Measurements from ENCODE around the gene SPIRE1.

SPIRE1 gene

GRCh38 chr18:12445554-12445953 lies 212.4 kb downstream of the SPIRE1 start:
- DNase-seq (ENCODE audit: low spot score) = no peak

GRCh38 chr18:12443551-12443950 lies 214.4 kb downstream of the SPIRE1 start:
- no peak for DNase-seq (ENCODE audit: low spot score)

DNA sequence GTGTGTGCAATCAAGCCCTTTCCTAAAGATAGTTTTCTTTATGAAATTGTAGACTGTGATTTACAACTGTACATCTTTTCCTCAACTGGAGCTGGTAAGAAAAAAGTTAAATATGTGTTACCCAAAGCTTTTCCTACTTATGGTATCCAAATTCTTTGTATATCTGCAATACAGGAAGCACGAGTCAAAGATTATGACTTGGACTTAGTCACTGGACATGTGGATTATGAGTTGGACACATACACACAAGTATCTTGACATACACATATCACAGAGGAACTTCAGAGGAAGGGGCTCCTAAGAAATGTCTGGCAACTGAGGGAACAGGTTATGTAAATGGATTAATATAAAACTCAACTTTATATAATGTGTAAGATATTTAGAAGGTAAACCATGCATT lies 215.0 kb downstream of the SPIRE1 start:
- DNase-seq (ENCODE audit: low spot score) = no peak

DNA sequence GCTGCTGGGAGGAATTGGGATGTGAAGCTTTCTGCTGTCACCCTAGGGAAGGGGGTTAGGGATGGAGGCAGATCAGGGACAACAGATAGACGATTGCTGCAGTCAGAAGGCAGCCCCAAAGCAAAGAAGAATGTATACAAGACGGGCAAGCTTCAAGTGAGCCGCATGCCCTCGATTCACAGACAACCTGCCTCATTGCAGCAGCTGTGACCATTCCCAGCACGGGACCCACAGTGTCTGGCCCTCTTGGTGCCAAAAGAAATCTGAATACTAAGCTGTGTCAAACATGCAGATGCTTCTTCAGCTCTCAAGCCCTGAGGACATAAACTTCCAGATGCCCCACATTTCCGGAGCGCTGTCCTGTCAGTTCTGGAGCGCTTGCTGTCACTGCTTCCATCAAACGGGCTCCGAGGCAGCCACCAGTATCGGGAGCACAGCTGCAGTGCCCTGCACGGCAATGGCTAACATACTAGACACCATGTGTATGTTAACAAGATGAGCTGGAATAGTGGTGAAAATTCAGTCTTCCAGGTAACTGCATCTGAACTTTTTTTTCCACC lies 216.4 kb downstream of the SPIRE1 start:
- no peak for DNase-seq (ENCODE audit: low spot score)

GRCh38 chr18:12438257-12438656 lies 219.7 kb downstream of the SPIRE1 start:
- no peak for DNase-seq (ENCODE audit: low spot score)

DNA sequence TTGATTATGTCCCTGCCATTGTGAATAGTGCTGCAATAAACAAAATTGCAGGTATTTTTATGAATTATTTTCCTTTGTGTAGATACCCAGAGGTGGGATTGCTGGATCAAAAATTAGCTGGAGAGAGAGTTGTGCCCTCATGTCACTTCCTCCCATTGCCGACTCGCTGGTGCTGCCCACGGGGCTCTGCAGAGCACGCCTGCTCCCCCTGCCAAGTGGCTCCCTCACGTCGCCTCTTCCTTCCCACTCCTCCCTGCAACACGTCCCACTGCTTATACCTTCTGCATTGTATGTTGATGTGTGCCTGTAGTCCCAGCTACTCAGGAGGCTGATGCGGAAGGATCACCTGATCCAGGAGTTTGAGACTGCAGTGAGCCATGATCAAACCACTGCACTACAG lies 222.0 kb downstream of the SPIRE1 start:
- DNase-seq (ENCODE audit: low spot score) = no peak

- no peak for DNase-seq (ENCODE audit: low spot score)
Observed at GRCh38 chr18:12434541-12434929, 223.4 kb downstream of the SPIRE1 start.

DNA sequence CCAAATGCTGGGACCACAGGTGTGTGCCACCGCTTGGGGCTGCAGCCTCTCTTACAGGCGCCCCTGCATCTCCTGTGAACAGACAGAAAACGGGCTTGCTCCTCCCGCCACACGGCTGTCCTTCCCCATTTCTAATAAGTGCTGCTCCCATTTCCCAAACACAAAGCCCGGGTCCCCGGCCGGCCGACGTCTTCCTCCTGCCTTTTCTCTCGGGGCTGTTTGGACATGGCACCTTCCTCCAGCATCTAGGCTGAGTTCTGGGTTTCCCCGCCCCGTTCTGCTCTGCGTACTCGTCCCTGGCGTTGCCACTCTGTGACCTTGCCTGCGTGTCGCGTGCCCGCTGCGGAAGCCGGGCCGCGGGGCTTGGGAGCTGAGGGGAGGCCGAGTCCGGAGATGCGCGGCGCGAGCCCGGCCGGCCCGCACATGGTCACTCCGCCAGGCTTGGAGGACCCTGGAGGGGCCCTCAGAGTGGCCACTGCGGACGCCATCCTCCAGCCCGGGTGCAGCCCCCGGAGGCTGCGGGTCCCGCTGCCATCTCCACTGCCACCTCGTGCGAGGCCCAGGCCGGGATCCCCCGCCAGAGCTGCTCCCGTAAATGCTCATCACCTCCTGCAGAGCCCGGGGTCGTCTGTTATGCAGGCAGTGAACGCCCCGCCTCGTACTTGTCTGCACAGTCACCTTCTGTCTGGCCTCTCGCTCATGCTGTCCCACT lies 223.9 kb downstream of the SPIRE1 start:
- no peak for DNase-seq (ENCODE audit: low spot score)

DNA sequence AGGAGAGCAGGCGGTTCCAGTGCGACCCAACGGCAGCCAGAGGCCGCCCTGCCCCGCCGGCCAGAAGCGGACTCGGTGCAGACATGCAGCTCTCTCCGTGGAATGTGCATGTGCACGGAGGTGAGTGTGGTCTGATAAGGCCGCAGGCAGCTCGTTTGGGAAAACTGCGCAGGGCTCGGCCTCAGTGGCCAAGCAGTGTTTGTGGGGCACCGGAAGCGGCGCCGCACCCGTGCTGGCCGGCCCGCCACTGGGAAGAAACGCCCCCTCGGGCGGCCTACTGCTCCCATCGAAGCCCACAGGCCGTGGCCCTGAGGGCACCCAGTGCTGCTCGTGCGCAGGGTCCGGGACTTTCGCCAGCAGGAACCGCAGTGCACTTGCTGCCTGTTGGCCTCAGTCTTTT lies 225.0 kb downstream of the SPIRE1 start:
- no peak for DNase-seq (ENCODE audit: low spot score)

- DNase-seq (ENCODE audit: low spot score) = no peak
Observed at GRCh38 chr18:12432196-12432595, 225.7 kb downstream of the SPIRE1 start.

DNA sequence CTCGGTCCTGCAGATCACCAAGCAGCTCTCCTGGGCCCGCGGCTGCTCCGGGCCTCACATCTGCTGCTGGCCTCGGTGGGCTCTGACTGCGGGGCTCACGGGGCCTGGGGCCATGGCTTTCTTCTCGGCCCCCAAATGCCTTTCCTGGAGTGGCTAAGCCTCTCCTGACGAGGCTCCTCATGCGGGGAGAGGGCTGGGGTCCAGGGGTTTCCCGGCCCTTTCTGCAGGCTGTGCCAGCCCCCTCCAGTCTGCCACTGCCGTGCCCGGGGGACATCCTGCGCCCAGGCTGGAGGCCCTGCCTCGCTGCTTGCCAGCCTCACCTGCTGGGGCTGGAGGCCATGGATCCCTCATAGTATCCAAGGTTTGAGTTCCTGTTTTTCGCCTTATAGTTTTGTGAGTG lies 226.3 kb downstream of the SPIRE1 start:
- no peak for DNase-seq (ENCODE audit: low spot score)

DNA sequence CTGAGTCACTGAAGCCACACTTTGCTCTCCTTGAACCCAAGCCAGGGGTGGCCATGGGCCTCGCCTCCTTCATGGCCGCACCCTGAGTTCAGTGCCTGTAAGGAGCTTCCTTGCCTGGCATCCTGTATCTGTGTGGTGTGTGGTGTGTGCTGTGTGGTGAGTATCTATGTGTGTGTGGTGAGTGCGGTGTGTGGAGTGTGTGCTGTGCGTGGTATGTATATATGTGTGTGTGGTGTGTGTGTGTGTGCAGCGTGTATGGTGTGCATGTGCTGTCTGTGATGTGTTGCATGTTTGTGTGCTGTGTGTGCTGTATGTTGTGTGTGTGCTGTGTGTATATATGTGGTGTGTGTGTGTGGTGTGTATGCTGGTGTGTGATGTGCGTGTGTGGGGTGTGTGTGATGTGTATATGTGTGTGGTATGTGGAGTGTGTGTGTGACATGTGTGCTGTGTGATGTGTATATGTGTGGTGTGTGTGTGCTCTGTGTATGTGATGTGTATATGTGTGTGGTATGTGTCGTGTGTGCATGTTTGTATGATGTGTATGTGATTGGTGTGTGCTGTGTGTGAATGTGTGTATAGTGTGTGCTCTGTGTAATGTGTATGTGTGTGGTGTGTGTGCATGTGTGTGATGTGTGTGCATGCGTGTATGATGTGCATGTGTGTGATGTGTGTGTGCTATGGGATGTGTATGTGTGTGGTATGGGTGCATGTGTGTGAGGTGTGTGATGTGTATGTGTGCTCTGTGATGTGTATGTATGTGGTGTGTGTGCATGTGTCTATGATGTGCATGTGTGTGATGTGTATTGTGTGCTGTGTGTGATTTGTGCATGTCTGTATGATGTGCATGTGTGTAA lies 227.5 kb downstream of the SPIRE1 start:
- DNase-seq (ENCODE audit: low spot score) = no peak

GRCh38 chr18:12429556-12429955 lies 228.4 kb downstream of the SPIRE1 start:
- DNase-seq (ENCODE audit: low spot score) = no peak

DNA sequence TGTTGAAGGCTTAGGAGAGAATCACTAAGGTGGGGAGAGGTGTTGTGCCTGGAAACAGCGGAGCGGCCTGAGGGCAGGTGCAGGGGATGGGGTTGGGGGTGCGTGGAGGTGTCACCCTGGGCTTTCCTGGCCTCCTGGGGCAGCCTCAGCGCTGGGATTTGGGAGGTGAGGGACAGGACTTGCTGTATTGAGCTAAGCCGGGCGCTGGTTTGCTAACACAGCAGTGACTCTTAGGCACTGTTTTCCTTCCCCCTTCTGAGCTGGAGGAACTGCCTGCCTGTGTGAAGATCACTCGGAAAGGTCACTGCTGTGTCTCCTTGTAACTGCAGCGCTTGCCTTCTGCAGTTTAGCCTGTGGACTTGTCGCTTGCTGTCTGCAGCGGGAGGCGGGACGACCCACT lies 229.0 kb downstream of the SPIRE1 start:
- no peak for DNase-seq (ENCODE audit: low spot score)

GRCh38 chr18:12426924-12427323 lies 231.0 kb downstream of the SPIRE1 start:
- DNase-seq (ENCODE audit: low spot score) = no peak

GRCh38 chr18:12424252-12424651 lies 233.7 kb downstream of the SPIRE1 start:
- no peak for DNase-seq (ENCODE audit: low spot score)

- no peak for DNase-seq (ENCODE audit: low spot score)
Observed at GRCh38 chr18:12423820-12424219, 234.1 kb downstream of the SPIRE1 start.

GRCh38 chr18:12423393-12423792 lies 234.5 kb downstream of the SPIRE1 start:
- no peak for DNase-seq (ENCODE audit: low spot score)

DNA sequence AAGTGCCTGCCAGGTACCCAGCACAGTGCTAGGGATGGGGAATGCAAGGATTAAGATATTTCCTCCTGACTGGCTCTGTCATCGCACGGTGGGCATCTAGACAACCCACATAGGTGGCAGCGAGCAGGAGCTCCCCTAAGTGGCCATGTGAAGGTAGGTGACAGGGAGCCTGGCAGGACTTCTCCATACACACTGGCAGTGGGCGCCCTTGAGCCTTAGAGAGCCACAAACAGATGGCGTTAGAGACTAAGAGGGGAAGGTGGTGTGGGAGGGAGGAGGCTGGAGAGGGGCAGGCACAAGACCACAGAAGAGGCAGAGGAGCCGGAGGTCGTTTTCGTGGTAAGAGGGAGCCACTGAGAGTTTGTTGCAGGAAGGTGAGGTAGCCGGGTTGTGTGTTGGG lies 235.0 kb downstream of the SPIRE1 start:
- DNase-seq (ENCODE audit: low spot score) = no peak

DNA sequence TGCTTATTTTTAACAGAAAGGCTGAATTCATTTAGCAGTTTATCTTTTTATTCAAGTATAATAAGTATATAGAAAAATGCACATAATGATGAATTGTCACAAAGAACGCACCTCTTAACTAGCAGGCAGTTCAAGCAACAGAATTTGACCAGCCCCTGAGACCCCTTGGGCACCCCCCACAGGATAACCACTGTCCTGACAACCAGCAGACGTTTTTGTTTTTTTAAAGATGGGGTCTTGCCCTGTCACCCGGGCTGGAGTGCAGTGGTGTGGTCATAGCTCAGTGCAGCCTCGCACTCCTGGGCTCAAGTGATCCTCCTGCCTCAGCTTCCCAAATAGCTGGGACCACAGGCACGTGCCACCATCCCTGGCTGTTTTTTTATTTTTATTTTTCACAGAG lies 236.2 kb downstream of the SPIRE1 start:
- DNase-seq (ENCODE audit: low spot score) = no peak

GRCh38 chr18:12420821-12421421 lies 237.0 kb downstream of the SPIRE1 start:
- DNase-seq (ENCODE audit: low spot score) = no peak

DNA sequence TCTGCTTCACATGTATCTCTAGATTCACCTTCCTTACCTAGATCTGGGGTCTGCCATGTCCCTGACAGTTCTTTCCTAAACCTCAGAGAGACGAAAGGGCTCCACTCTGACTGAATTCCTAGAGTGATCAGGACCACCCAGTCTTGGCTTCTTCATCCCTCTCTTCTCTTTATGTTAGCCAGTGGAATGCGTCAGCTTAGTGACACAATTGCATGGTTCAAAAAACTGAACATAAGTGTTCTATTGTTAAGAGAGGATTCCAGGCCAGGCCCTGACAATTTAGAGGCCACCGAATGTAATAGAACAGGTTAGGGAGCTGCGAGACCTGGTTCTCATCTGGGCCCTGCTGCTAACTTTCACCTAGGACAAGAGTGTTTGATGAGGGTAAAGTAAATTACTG lies 240.2 kb downstream of the SPIRE1 start:
- DNase-seq (ENCODE audit: low spot score) = peak; percentile 42
